ENCODE results near the gene NHSL2. TPM values are rescaled to one million over a fixed set of nuclear protein-coding genes. Genes with fewer than 3 reads are reported as not detected.

Gene NHSL2
- total RNA-seq, 3 donors from 2014 or later, result 5.4 to 9.2 (median 5.8) TPM

DNA sequence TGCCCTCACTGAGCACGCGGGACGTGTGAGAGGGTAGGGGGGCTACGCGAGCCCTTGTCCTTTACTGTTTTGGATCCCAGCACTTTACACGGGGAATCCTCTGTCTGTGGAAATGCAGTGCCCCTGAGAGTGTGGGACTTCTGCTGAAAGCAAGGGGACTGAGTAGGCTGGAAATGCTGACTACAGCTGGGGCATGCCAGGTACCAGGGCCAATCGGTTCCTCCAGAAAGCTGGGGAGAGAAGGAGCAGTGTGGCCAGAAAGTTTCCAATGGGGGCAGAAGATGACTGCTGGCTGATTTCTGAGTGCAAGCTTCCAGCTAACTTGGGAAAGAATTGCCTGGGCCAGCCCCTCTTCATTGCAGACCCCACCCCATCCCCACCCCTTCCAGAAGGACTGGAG lies 1.5 kb downstream of the NHSL2 start:
- H3K4me3 ChIP-seq, result peak overlapping the region in 2 of 3 donors; percentile 50 to 61
- H3K4me1 ChIP-seq, result no peaks in the 10 kb centered on the region
- no peaks in the 10 kb centered on the region for H3K36me3 ChIP-seq
- no peak overlapping the region for H3K27ac ChIP-seq
- DNase-seq (ENCODE audit: low spot score in 2 of 2), result no peak
- peaks cover 0 to 81% of the 10 kb centered on the region in 2 donors for H3K27me3 ChIP-seq
- intact Hi-C loops (cut with DNase I; ENCODE audit: low total_unique reads), result no loop called here
- TF ChIP-seq POLR2A (IDR thresholded peaks at IDR 0.05) (no peak), POLR2AphosphoS5 (IDR thresholded peaks at IDR 0.05) (no peak)
- TF ChIP-seq, protein P1, sequence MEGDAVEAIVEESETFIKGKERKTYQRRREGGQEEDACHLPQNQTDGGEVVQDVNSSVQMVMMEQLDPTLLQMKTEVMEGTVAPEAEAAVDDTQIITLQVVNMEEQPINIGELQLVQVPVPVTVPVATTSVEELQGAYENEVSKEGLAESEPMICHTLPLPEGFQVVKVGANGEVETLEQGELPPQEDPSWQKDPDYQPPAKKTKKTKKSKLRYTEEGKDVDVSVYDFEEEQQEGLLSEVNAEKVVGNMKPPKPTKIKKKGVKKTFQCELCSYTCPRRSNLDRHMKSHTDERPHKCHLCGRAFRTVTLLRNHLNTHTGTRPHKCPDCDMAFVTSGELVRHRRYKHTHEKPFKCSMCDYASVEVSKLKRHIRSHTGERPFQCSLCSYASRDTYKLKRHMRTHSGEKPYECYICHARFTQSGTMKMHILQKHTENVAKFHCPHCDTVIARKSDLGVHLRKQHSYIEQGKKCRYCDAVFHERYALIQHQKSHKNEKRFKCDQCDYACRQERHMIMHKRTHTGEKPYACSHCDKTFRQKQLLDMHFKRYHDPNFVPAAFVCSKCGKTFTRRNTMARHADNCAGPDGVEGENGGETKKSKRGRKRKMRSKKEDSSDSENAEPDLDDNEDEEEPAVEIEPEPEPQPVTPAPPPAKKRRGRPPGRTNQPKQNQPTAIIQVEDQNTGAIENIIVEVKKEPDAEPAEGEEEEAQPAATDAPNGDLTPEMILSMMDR (IDR thresholded peaks at IDR 0.05), result no peak
- H3K9me3 ChIP-seq, result no peaks in the 10 kb centered on the region

DNA sequence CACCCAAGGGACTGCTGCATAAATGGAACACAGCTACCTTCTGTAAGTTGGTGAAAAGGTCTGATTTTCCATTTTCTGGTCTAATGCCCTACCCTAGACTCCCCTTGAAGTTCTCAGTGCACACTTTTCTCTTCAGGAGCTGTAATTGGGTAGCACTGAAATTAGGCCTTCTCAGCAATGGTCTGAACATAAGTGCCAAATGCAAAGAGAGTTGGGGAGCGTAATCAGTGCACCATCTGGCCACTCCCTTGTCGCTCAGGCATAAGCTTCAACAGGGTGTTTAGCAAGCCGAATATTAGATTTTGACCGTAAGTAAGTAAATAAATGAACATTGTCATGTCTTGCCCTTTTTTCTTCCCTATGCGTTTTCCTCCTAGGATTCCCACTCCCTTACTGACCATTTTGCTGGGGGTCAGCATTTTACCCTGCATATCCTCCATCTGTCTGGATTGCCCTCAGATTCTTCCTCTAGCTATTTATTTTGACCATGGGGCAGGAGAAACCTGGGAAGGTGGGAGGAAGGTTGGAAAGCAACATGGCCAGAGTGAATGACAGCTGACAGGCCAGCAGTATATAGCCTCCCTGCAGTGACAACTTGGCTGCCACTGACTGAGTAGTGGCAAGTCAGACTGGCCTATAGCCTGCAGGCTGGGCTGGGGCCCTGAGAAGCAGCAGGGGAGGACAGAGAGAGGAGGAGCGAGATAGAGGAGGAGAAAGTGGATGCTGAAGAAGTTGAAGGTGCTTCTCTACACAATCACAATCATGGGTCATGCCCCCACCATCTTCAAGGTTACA lies 2.7 kb downstream of the NHSL2 start:
- Histone ChIP-seq H3K27ac (no peak overlapping the region), H3K9me3 (no peaks in the 10 kb centered on the region), H3K4me3 (no peak overlapping the region), H3K36me3 (no peaks in the 10 kb centered on the region), H3K4me1 (no peaks in the 10 kb centered on the region), H3K27me3 (peaks cover 0 to 79% of the 10 kb centered on the region in 2 donors)
- intact Hi-C loops (cut with DNase I; ENCODE audit: low total_unique reads), result no loop called here
- TF ChIP-seq POLR2A (IDR thresholded peaks at IDR 0.05) (no peak), POLR2AphosphoS5 (IDR thresholded peaks at IDR 0.05) (no peak)
- TF ChIP-seq, protein P1 (IDR thresholded peaks at IDR 0.05), result no peak
- DNase-seq (ENCODE audit: low spot score in 2 of 2), result no peak

DNA sequence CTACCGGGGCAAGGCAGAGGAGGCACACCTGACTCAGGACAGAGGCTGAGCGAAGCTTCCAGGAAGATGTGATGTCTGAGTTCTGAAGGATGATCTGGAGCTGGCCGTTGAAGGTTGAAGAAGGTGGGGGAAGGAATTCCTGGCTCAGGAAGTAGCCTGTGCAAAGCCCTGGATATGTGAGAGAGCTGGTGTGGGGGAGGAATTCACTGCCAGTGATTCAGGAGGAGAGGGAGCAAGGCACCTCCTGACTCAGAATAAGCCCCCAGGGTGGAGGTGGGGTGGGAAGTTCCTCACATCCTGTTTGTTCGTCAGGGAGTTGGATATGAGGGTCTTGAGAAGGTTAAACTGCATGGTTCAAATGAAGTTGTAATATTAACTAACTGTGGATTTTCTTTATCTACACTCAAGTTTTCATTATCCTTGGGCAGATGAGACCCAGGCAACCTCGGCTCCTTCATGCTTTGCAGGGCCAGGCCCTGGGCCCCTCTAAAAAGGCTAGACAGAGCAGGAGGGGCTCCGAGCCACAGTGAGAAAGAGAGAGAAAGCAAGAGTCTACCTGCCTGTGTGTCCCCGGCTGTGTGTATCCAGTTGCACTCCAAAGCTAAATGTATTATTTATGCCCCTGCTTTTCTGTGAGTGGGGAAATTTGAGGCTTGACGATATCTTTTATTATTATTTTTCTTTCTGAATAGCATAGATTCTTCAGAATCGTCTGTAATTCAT lies 7.1 kb downstream of the NHSL2 start:
- H3K4me3 ChIP-seq, result no peak overlapping the region
- no peak for DNase-seq (ENCODE audit: low spot score in 2 of 2)
- H3K27me3 ChIP-seq, result peaks cover 0 to 65% of the 10 kb centered on the region in 2 donors
- H3K9me3 ChIP-seq, result no peaks in the 10 kb centered on the region
- H3K36me3 ChIP-seq, result no peaks in the 10 kb centered on the region
- intact Hi-C loops (cut with DNase I; ENCODE audit: low total_unique reads), result no loop called here
- TF ChIP-seq, protein P1 (IDR thresholded peaks at IDR 0.05), result no peak
- TF ChIP-seq POLR2AphosphoS5 (IDR thresholded peaks at IDR 0.05), result no peak
- H3K27ac ChIP-seq, result no peak overlapping the region
- no peaks in the 10 kb centered on the region for H3K4me1 ChIP-seq

DNA sequence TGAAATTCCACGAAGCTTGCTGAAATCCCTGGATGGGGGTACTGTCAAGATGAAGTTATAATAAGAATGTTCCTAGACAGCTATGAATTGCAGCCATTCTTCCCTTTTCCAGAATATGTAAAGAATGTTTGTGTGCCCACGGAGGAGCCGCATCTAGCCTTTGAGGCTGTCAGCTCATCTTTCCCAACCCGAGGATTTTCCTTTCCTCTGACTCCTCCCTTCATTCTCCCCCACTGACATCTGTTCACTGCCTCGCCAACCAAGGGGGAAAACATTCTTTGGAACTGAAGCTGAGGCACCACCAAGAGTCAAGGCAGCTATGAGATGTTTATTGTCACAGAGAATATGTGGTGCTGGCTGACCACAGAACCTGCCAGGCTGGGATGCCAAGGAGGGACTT lies 8.8 kb downstream of the NHSL2 start:
- Histone ChIP-seq H3K4me3 (no peak overlapping the region), H3K36me3 (no peaks in the 10 kb centered on the region), H3K27me3 (peaks cover 0 to 64% of the 10 kb centered on the region in 2 donors), H3K9me3 (no peaks in the 10 kb centered on the region), H3K27ac (no peak overlapping the region), H3K4me1 (no peaks in the 10 kb centered on the region)
- TF ChIP-seq POLR2AphosphoS5 (IDR thresholded peaks at IDR 0.05) (no peak), POLR2A (IDR thresholded peaks at IDR 0.05) (no peak)
- TF ChIP-seq, protein P1 (IDR thresholded peaks at IDR 0.05), result no peak
- DNase-seq (ENCODE audit: low spot score in 2 of 2), result no peak
- intact Hi-C loops (cut with DNase I; ENCODE audit: low total_unique reads), result no loop called here

DNA sequence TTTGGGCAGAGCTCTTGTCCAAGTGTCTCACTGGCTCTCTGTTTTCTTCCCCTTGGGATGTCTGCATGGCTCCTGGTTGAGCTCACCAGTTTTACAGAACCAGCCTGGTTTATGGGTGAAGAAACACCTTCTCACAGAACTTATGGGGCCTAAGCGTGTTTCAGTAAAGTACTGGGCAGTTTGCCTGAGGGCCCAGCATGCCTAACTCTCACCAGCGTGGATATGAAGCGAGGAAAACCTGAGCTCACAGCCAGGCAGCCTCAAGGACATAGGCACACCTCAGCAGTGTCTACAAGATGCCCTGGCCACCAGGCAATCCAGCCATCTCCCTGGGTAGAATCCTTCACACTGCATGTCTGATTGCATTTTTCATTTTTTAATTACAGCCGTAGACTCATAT lies 9.2 kb downstream of the NHSL2 start:
- intact Hi-C loops (cut with DNase I; ENCODE audit: low total_unique reads), result no loop called here
- Histone ChIP-seq H3K27me3 (peaks cover 0 to 64% of the 10 kb centered on the region in 2 donors), H3K9me3 (no peaks in the 10 kb centered on the region), H3K4me1 (no peaks in the 10 kb centered on the region), H3K27ac (no peak overlapping the region), H3K4me3 (no peak overlapping the region), H3K36me3 (no peaks in the 10 kb centered on the region)
- TF ChIP-seq, protein P1 (IDR thresholded peaks at IDR 0.05), result no peak
- no peak for TF ChIP-seq POLR2AphosphoS5 (IDR thresholded peaks at IDR 0.05)
- TF ChIP-seq POLR2A (IDR thresholded peaks at IDR 0.05), result no peak
- no peak for DNase-seq (ENCODE audit: low spot score in 2 of 2)
